Right ventricle myocardium inferior (tissue), 1 donor: ENCODE results near the gene ABCA5. TPM values are rescaled to one million over a fixed set of nuclear protein-coding genes. Genes with fewer than 3 reads are reported as not detected.
"Not testable (repeated sequence)": the region's sequence is repeated elsewhere in the genome, so short reads cannot be mapped to it uniquely, and the experiment has no call there.

Experiments used
- ATAC-seq: fragments of 200-7000 bp; cut with Tn5 transposase; one replicate; pipeline ENCODE4 v1.9.1; 2020; ENCODE audit warnings: mild to moderate bottlenecking, moderate library complexity
- DNase-seq: peaks from one replicate; pipeline ENCODE4 v3.0.0; 2021; ENCODE audit errors: missing footprints
- intact Hi-C: fragments of 100-400 bp; cut with DNase I; formaldehyde crosslinking; loops from one replicate; pipeline ENCODE4 v1.11.0; 2022
- total RNA-seq: library from RNA; stranded (reverse); fragmentation: NEBNext Ultra II Directional; extraction: Animal tissue kit (Norgen Biotek cat#: 25700); gene quantifications from one replicate; pipeline ENCODE4 v1.2.1, GENCODE V29; 2021
- donor health status: DM: no; HTN: yes; CAD: no; lungs with severe emphysema.

ABCA5 gene
- total RNA-seq, 1 donor from 2014 or later = 19.3 TPM

DNA sequence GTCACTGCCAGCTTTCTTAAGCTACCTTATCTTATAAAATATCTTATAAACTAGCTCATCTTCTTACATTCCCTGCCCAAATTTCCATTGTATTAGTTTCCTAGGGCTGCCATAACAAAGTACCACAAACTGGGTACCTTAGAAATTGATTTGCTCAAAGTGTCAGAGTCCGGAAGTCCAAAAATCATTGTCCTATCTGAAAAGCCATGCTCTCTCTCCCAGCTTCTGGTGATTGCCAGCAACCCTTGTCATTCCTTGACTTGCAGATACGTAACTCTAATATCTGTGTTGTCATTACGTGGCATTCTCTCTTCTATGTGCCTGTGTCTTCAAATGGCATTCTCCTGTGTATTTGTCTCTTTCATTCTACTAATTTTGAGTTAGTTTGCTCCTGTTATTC, 96.0 kb downstream of the ABCA5 start:
- intact Hi-C loops = loop anchor here (10.0 kb wide), 1 partner anchor 276 kb away; the partner anchor contains the start of gene ABCA8
- no peak for DNase-seq
- no peak for ATAC-seq

GRCh38 chr17:69228576-69228975, 98.4 kb downstream of the ABCA5 start, which contains the start of gene ABCA10:
Gene ABCA10, minus strand, starts transcription at chr17:69228824. Its CDS starts 3,466 bp downstream, at chr17:69225358.
- intact Hi-C loops = no loop called here
- DNase-seq (no peak), ATAC-seq (peak; percentile 70)

- ATAC-seq = no peak
- intact Hi-C loops = no loop called here
- DNase-seq = no peak
Measured at GRCh38 chr17:69228018-69228417, 98.9 kb downstream of the ABCA5 start.

- no peak for DNase-seq
- ATAC-seq = no peak
- intact Hi-C loops = no loop called here
Measured at GRCh38 chr17:69227541-69227940, 99.4 kb downstream of the ABCA5 start.

GRCh38 chr17:69223809-69224208, 103.1 kb downstream of the ABCA5 start:
- ATAC-seq (no peak), DNase-seq (no peak)
- intact Hi-C loops = no loop called here

DNA sequence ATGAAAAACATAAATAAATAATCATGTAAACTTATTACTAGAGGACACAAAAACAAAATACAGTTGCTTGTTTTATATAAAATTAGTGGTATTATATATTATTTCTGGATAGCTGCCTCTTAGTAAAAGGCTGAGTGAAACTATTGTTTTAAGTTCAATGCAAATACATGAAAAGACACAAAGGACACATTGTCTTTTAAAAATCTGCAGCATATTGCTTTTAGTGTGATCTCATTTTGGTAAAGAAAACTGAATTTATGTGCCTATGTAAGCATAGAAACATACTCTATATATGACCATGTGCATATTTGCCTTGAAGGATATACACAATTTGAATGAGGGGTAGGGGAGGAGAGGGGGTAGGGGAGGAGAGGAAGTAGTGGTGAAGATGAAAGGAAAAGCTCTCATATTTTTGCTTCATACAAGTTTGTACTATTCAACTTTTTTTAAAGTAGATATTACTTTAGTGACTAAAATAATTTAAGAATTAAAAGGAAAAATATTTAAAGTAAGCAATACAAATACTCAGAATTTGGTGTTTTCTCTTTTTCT, 104.2 kb downstream of the ABCA5 start:
- no peak for ATAC-seq
- no peak for DNase-seq
- intact Hi-C loops = no loop called here

DNA sequence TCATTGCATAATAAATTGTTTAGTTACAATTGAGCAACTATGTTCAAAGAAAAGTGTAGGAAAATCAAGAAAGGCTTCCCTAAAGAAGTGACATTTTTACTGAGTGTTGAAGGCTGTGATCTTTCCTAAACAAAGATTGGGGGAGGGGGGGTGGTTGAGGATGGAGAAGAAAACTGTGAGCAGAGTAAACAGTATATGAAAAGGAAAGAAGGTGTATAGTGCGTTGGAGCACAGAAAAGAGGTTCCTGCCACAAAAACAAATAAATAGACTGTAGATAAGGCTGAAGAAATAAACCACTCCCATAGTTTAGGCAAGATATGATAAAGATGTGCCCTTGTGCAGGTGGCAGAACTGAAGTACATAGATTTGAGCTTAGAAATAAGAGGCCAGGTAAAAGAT, 106.8 kb downstream of the ABCA5 start:
- intact Hi-C loops = no loop called here
- ATAC-seq (no peak), DNase-seq (no peak)

GRCh38 chr17:69218986-69219385, 107.9 kb downstream of the ABCA5 start:
- ATAC-seq (no peak), DNase-seq (no peak)
- intact Hi-C loops = no loop called here

GRCh38 chr17:69213059-69213813, 113.7 kb downstream of the ABCA5 start:
- DNase-seq (no peak), ATAC-seq (no peak)
- intact Hi-C loops = no loop called here

DNA sequence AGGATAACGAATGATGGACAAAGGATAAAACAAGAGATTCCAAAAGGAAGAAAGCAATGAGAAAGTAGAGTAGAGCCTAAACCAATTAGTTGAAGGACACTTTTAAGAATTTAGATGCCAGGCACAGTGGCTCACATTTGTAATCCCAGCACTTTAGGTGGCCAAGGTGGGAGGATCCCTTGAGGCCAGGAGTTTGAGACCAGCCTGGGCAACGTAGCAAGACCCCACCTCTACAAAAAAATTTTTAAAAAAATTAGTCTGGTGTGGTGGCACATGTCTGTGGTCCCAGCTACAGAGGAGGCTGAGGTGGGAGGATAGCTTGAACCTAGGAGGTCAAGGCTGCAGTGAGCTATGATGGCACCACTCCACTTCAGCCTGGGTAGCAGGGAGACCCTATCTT, 118.3 kb downstream of the ABCA5 start:
- ATAC-seq (no peak), DNase-seq (no peak)
- intact Hi-C loops = no loop called here

DNA sequence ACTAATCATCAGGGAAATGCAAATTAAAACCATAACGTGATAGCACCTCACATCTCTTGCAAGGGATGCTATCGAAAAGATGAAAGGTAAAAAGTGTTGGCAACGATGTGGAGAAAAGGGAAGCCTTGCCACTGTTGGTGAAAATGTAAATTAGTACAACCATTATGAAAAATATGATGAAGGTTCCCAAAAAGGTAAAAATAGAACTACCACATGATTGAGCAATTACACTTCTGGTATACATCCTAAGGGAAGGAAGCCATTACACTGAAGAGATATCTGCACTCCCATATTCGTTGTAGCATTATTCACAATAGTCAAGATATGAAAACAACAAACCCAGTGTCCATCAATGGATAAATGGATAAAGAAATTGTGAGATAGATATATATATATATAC, 119.8 kb downstream of the ABCA5 start:
- intact Hi-C loops = no loop called here
- ATAC-seq = no peak
- no peak for DNase-seq

- ATAC-seq (no peak), DNase-seq (no peak)
- intact Hi-C loops = no loop called here
Measured at GRCh38 chr17:69198238-69198637, 128.7 kb downstream of the ABCA5 start.

GRCh38 chr17:69196105-69196653, 130.8 kb downstream of the ABCA5 start:
- DNase-seq, intact Hi-C loops, ATAC-seq: not testable (repeated sequence)

Other genes with a start within 250 kb of the ABCA5 start
- gene ABCA6, start 185.2 kb downstream of the ABCA5 start, total RNA-seq = 25.7 TPM
- gene ABCA10, start 98.3 kb downstream of the ABCA5 start, total RNA-seq = 7.1 TPM
- 3.8 TPM for gene MAP2K6, start 87.6 kb upstream of the ABCA5 start, total RNA-seq